Liver (tissue), 10 donors: Measurements from ENCODE around the gene ANKFN1. TPM values are rescaled to one million over a fixed set of nuclear protein-coding genes. Genes with fewer than 3 reads are reported as not detected.

Experiments
- DNase-seq: peaks from one replicate; pipeline ENCODE4 v3.0.0-alpha.2; 2017; ENCODE audit warnings: low spot score
- H3K27ac ChIP-seq, 2 donors: one replicate each; pipeline ENCODE4 v1.7.0; 2013; ENCODE audit warnings: inconsistent platforms in 2 of 2, low read length in 2 of 2, control low read depth in 1 of 2, low read depth in 1 of 2, mild to moderate bottlenecking in 1 of 2
- H3K27me3 ChIP-seq, 4 donors: one replicate each; pipeline versions ENCODE4 v1.6.1 to v1.7.0; 2013; ENCODE audit warnings: low read length in 3 of 4, inconsistent platforms in 1 of 4, mild to moderate bottlenecking in 1 of 4, moderate library complexity in 1 of 4; ENCODE audit not compliant: control insufficient read depth in 4 of 4, insufficient read depth in 4 of 4
- H3K36me3 ChIP-seq, 4 donors: one replicate each; pipeline versions ENCODE4 v1.6.1 to v1.7.0; 2013; ENCODE audit warnings: low read length in 3 of 4, mild to moderate bottlenecking in 3 of 4, low read depth in 1 of 4, moderate library complexity in 1 of 4; ENCODE audit not compliant: control insufficient read depth in 4 of 4, insufficient read depth in 3 of 4
- H3K4me1 ChIP-seq, 4 donors: one replicate each; pipeline versions ENCODE4 v1.6.1 to v1.7.0; 2013; ENCODE audit warnings: low read length in 3 of 4, mild to moderate bottlenecking in 3 of 4, moderate library complexity in 1 of 4; ENCODE audit not compliant: control insufficient read depth in 4 of 4, insufficient read depth in 4 of 4
- H3K4me3 ChIP-seq, 3 donors: one replicate each; pipeline versions ENCODE4 v1.6.1 to v1.7.0; 2013; ENCODE audit warnings: low read length in 3 of 3, control low read depth in 1 of 3, low read depth in 1 of 3, mild to moderate bottlenecking in 1 of 3
- H3K9ac ChIP-seq, 2 donors: one replicate each; pipeline ENCODE4 v1.7.0; 2013; ENCODE audit warnings: low read length in 2 of 2, mild to moderate bottlenecking in 2 of 2, moderate library complexity in 2 of 2, control low read depth in 1 of 2, low read depth in 1 of 2
- H3K9me3 ChIP-seq, 4 donors: one replicate each; pipeline versions ENCODE4 v1.6.1 to v1.7.0; 2013; ENCODE audit warnings: low read length in 3 of 4; ENCODE audit not compliant: control insufficient read depth in 4 of 4
- EGR1 ChIP-seq, 2 donors: IDR thresholded peaks; 2 replicates each; pipeline ENCODE4 v1.6.1; 2016 to 2018; ENCODE audit warnings: antibody characterized with exemption in 2 of 2, low read depth in 2 of 2
- FOXA1 ChIP-seq: IDR thresholded peaks from 2 replicates; pipeline ENCODE4 v1.6.1; 2016; ENCODE audit warnings: antibody characterized with exemption
- FOXA2 ChIP-seq: IDR thresholded peaks from 2 replicates; pipeline ENCODE4 v1.6.1; 2016; ENCODE audit warnings: antibody characterized with exemption
- GABPA ChIP-seq, 2 donors: IDR thresholded peaks in 1 of 2; conservative IDR thresholded peaks in 1 of 2; 2 replicates each; pipeline ENCODE4 v1.6.1; 2016; ENCODE audit warnings: antibody characterized with exemption in 2 of 2, mild to moderate bottlenecking in 1 of 2, moderate library complexity in 1 of 2
- HNF4G ChIP-seq: IDR thresholded peaks from 2 replicates; pipeline ENCODE4 v1.6.1; 2016; ENCODE audit warnings: antibody characterized with exemption
- JUND ChIP-seq, 2 donors: IDR thresholded peaks; 2 replicates each; pipeline ENCODE4 v1.6.1; 2016; ENCODE audit warnings: antibody characterized with exemption in 2 of 2
- MAX ChIP-seq: IDR thresholded peaks from 2 replicates; pipeline ENCODE4 v1.6.1; 2016; ENCODE audit warnings: antibody characterized with exemption
- RAD21 ChIP-seq, 2 donors: IDR thresholded peaks; 2 replicates each; pipeline ENCODE4 v1.6.1; 2016; ENCODE audit warnings: antibody characterized with exemption in 2 of 2, mild to moderate bottlenecking in 2 of 2
- SP1 ChIP-seq: IDR thresholded peaks from 2 replicates; pipeline ENCODE4 v1.6.1; 2018; ENCODE audit warnings: antibody characterized with exemption, mild to moderate bottlenecking
- YY1 ChIP-seq: IDR thresholded peaks from 2 replicates; pipeline ENCODE4 v1.6.1; 2016; ENCODE audit warnings: antibody characterized with exemption, mild to moderate bottlenecking
- WGBS: extraction: QIAGEN DNeasy Blood & Tissue Kit; methylation state at CpG from one replicate; pipeline ENCODE4 v1.1.7; 2013; 5-methylcytosine and 5-hydroxymethylcytosine counted together
- polyA plus RNA-seq, 2 donors: library from polyadenylated mRNA; stranded (reverse) in 1 of 2; unstranded in 1 of 2; fragments of 200-250 nt in 1 of 2; fragments of >200 nt in 1 of 2; fragmentation: Nextera tagmentation in 1 of 2; extraction: Ambion mirVana in 1 of 2; gene quantifications; one replicate each; pipeline versions ENCODE4 v1.2.1 to v1.2.3, GENCODE V29; 2013 to 2015
- small RNA-seq: library from RNA; depleted of rRNA; stranded (forward); fragments of <200 nt; gene quantifications from one replicate; pipeline ENCODE3, GENCODE V24; 2014
- total RNA-seq, 2 donors: library from RNA; depleted of rRNA; stranded (reverse); fragments of >200 nt; gene quantifications; one replicate each; pipeline ENCODE4 v1.2.3, GENCODE V29; 2014
- TF ChIP-seq, protein P1 (sequence below): IDR thresholded peaks from 2 replicates; pipeline ENCODE4 v1.6.1; 2016; ENCODE audit warnings: antibody characterized with exemption, mild to moderate bottlenecking
- donor health status: healthy.
- donor health status: healthy.
- donor health status: healthy.
- donor health status: healthy.
- donor health status: healthy.

ANKFN1 gene
- total and polyA plus RNA-seq, 4 donors: not detected

DNA sequence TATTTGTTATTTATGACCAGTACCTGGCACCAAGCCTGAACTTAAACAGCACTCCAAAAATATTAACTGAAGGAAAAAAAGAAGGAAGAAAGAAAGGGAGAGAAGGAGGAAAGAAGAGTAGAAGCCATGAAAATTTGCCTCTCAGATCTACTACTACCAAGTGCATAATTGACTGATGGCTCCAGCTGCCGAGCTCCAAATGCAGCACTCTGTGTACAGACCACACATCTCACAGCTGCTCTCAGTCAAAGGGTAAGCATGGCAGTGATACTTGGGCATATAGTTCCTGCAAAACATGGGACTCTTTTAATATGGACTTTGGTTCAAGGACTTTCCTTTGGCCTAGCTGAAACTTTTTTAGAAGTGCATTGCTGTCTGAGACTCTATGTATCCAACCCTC lies 396.2 kb downstream of the ANKFN1 start:
- Histone ChIP-seq H3K36me3 (no peaks in the 10 kb centered on the region), H3K9ac (no peak overlapping the region), H3K27ac (no peak overlapping the region), H3K4me1 (no peaks in the 10 kb centered on the region), H3K9me3 (peaks cover 0 to 6% (median 0%) of the 10 kb centered on the region in 4 donors), H3K27me3 (peaks cover 0 to 3% (median 0%) of the 10 kb centered on the region in 4 donors), H3K4me3 (no peak overlapping the region)
- TF ChIP-seq RAD21 (IDR thresholded peaks at IDR 0.05): no peak
- TF ChIP-seq, protein P1, sequence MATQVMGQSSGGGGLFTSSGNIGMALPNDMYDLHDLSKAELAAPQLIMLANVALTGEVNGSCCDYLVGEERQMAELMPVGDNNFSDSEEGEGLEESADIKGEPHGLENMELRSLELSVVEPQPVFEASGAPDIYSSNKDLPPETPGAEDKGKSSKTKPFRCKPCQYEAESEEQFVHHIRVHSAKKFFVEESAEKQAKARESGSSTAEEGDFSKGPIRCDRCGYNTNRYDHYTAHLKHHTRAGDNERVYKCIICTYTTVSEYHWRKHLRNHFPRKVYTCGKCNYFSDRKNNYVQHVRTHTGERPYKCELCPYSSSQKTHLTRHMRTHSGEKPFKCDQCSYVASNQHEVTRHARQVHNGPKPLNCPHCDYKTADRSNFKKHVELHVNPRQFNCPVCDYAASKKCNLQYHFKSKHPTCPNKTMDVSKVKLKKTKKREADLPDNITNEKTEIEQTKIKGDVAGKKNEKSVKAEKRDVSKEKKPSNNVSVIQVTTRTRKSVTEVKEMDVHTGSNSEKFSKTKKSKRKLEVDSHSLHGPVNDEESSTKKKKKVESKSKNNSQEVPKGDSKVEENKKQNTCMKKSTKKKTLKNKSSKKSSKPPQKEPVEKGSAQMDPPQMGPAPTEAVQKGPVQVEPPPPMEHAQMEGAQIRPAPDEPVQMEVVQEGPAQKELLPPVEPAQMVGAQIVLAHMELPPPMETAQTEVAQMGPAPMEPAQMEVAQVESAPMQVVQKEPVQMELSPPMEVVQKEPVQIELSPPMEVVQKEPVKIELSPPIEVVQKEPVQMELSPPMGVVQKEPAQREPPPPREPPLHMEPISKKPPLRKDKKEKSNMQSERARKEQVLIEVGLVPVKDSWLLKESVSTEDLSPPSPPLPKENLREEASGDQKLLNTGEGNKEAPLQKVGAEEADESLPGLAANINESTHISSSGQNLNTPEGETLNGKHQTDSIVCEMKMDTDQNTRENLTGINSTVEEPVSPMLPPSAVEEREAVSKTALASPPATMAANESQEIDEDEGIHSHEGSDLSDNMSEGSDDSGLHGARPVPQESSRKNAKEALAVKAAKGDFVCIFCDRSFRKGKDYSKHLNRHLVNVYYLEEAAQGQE: no peak
- no peak for TF ChIP-seq YY1
- no peak for TF ChIP-seq FOXA1
- TF ChIP-seq GABPA (IDR thresholded peaks at IDR 0.05 in 1 of 2, conservative IDR thresholded peaks at IDR 0.05 in 1 of 2): no peak
- no peak for DNase-seq
- WGBS: 67% methylated on average over 1 of the region's 1 CpG

DNA sequence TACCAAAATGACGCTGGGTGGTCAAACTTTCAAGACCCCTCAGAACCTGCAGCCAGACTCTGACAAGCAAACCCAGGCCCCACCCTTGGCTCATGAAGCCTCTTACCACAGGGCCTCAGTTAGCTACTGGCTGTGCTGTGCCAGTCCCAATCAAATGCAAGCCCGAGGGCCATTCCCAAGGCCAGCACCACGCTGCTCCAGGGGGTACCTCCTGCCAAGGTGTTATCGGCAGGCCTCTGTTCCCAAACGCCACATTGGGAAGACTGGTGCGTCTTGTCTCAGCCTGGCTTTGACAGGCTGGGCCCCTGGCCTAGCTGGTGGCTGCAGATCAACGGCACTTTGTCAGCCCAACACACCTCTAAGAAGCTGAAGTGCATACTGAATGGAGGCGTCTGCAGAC lies 404.4 kb downstream of the ANKFN1 start:
- Histone ChIP-seq H3K9ac (no peak overlapping the region), H3K9me3 (no peaks in the 10 kb centered on the region), H3K27ac (no peak overlapping the region), H3K4me3 (no peak overlapping the region), H3K4me1 (no peaks in the 10 kb centered on the region), H3K27me3 (peaks cover 0 to 3% (median 0%) of the 10 kb centered on the region in 4 donors), H3K36me3 (no peaks in the 10 kb centered on the region)
- 74% methylated on average over 8 of the region's 8 CpGs for WGBS
- DNase-seq: no peak
- TF ChIP-seq EGR1 (IDR thresholded peaks at IDR 0.05; ENCODE audit: low read depth in 2 of 2) (no peak), FOXA2 (no peak)

DNA sequence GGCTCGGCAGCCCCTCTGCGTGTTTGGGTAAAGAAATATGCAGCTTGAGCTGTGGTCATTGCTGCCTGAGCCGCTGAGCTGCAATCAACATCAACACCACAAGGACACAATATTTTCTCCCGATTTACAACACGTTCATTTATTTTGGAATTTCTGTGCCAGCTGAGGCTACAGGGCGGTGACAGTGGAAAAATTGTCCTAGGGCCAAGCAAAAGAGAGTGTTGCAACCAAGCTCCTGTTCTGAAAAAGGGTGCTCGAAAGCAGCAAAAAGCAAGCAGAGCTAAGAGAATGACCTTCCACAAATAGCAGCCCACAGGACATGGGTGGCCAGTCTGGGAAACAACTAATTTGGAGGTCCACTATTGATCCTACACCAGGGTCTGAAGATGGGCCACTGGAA lies 404.8 kb downstream of the ANKFN1 start:
- no peaks in the 10 kb centered on the region for H3K4me1 ChIP-seq
- WGBS: 73% methylated on average over 7 of the region's 7 CpGs

More for the DNA sequence above, 404.8 kb downstream of the ANKFN1 start:
- H3K4me3 ChIP-seq: no peak overlapping the region
- no peak overlapping the region for H3K27ac ChIP-seq
- H3K9ac ChIP-seq: no peak overlapping the region
- no peaks in the 10 kb centered on the region for H3K36me3 ChIP-seq
- no peak for DNase-seq
- TF ChIP-seq, protein P1: no peak
- TF ChIP-seq HNF4G (no peak), JUND (IDR thresholded peaks at IDR 0.05) (no peak), SP1 (no peak), MAX (no peak)
- H3K9me3 ChIP-seq: no peaks in the 10 kb centered on the region
- H3K27me3 ChIP-seq: peaks cover 0 to 3% (median 0%) of the 10 kb centered on the region in 4 donors

Small RNAs within 50 kb of the gene (small RNA-seq; reads per million reads assigned to genes)
- gene AC006600.1: not detected
